Cardiac septum (tissue), 1 donor: Measurements from ENCODE around the gene ZRSR2. TPM values are rescaled to one million over a fixed set of nuclear protein-coding genes. Genes with fewer than 3 reads are reported as not detected.
"Not testable (repeated sequence)": the region's sequence is repeated elsewhere in the genome, so short reads cannot be mapped to it uniquely, and the experiment has no call there.

Source experiments
- DNase-seq: peaks from one replicate; pipeline ENCODE4 v3.0.0-alpha.2; 2020; ENCODE audit warnings: low spot score
- intact Hi-C: fragments of 100-400 bp; cut with DNase I; formaldehyde crosslinking; loops from one replicate; pipeline ENCODE4 v1.14.0; 2022
- total RNA-seq: library from RNA; stranded (reverse); fragmentation: NEBNext Ultra II Directional; extraction: Animal tissue kit (Norgen Biotek cat#: 25700); gene quantifications from one replicate; pipeline ENCODE4 v1.2.1, GENCODE V29; 2021
- donor health status: DM: no; HTN: no; CAD: no.

ZRSR2 gene
- total RNA-seq, 1 donor from 2014 or later = 10.7 TPM

DNA sequence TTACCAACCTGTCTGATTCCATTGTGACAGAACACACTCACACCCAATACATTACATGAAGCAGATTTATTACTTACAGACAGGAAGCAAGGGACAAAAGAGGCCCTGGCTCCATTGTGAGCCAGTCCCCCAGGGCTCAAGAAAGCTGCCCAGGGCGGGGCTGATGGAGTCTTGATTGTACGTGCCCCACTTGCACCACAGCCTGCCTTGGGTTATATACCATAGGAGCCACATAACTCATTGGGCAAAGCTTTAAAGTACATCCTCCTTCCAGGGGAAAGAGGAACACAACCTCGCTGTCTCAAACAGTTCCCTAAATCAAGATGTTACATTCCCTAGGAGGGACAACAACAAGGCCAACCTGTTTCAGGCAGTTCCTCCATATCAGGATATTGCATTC is 3.4 kb upstream of the ZRSR2 start:
- no peak for DNase-seq
- intact Hi-C loops = no loop called here

DNA sequence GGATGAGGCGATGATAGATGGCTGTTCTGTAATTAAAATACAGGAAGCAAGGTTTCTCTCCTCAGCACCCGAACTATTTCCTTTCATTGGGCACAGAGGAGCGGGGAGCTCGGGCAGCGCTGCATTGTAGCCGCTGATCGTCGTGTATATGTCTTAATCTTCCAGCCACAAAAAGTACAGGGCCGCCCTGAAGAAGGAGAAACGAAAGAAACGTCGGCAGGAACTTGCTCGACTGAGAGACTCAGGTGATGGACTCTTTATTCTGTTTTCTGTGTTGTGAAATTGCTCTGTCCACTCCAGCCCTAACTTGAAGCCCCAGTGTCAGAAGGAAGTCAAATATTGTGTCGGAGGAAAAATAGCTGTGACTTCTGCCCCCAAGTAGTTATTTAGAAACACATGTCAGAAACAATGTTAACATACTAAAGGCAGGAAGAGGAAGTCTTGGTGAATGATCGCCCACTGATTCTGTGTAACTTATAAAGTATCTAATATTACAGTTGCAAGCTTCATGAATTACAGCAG is 546 bp downstream of the ZRSR2 start:
- DNase-seq = no peak
- intact Hi-C loops = loop anchor here (5.0 to 10.0 kb wide), 2 partner anchors 66 to 116 kb away; no protein-coding TSS in a partner anchor

DNA sequence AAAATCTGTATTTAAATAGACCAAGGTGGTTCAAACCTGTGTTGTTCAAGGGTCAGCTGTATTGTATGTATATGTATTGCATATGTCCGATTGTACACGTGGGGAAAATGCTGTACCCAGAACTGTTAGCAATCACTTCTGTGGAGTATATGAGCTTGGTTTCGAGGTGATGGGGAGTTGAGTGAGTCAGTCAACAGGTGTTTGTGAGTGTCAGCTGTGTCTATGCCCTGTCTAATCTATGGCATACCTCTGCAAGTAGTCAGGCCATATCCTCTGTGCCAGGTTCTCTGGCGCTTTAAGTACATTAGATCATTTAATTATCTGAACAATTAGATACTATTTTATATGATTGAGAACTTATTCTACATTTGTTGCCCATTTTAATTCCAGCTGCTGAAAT is 7.4 kb downstream of the ZRSR2 start:
- no peak for DNase-seq
- intact Hi-C loops = loop anchor here (10.0 kb wide), 1 partner anchor 123 kb away; no protein-coding TSS in a partner anchor

DNA sequence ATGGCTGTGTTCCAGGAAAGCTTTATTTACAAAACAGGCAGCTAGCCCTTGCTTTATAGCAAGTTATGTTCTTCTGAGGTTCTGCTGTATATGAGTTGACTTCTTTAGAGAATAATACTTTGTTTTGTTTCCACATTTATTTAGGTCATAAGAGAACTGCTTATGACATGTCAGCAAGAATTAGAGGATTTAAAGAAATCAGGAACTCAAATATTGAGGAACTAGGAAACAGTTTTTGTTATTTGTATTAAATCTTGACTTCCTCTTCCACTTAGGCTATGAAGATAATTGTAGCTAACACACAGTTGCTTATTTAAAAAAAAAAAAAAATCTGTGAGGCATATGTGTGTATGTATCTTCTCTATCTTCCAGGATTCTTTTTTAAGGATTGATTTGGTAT is 14.3 kb downstream of the ZRSR2 start:
- intact Hi-C loops = no loop called here
- no peak for DNase-seq

DNA sequence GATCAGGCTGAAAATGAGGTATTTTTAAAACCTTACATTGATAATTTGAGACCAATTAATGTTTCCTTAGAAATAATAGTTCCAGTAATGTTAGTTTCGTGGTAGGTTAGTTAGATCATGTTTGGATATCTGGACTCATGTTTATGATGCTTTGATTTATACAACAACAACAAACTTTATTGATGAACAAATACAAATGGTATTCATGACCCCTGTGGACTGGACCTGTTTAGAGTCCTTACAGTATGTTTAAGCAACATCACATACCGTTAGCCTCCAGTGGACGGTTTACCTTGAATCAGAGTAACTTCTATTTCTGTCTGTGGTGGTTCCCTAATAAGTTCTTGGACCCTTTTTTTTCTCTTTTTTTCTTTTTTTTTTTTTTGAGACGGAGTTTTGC is 18.0 kb downstream of the ZRSR2 start:
- intact Hi-C loops = no loop called here
- no peak for DNase-seq

DNA sequence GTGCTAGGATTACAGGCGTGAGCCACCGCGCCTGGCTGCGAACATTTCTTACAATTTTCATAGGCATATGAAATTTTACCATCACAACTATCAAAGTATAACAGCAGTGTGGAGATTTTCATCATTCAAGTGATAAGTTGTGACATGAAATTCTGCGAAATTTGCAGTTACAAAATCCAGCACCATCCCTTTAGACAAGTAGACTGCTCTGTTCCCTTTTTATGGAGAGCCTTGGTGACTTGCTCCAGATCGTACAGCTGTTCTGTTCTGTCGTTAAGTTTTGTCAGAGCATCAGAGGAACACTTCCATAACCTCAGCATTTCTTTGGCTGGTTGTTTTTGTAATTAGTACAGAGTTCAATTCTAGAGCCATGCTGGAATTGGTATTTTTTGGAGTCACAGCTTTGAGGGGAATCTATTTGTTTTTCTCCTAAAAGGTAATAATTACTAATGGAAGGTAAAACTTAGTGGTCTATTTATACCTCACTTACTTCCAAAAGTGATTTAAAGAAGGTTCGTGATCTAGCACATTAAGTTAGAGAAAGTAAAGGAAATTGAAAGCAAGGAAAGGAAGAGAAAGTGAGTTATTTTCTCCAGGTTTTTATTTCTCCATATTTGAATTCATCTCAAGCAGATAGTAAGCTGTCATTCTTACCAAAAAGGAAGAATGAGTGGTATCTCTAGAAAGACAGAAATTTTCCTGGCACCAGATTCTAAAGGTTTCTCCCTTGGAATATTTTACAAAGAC is 22.1 kb downstream of the ZRSR2 start:
- intact Hi-C loops = no loop called here
- no peak for DNase-seq

DNA sequence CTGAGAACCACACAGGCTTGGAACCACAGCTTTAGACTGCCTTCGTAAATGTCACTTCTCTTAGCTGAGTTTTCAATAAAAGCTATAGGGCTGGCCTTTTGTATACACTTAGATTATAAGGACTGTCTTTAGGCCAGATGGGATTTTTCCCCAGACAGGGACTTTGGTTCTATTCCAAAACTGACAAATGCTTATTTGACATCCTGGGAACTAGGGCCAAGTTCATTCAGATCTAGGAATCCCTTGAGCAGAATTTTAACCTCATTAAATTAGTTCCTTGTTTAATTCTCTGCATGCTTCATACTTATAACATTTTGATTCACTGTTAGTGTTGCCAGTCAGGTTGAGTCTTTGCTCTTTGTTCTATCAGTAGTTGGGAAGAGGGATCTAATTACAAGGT is 23.1 kb downstream of the ZRSR2 start:
- intact Hi-C loops = no loop called here
- no peak for DNase-seq

DNA sequence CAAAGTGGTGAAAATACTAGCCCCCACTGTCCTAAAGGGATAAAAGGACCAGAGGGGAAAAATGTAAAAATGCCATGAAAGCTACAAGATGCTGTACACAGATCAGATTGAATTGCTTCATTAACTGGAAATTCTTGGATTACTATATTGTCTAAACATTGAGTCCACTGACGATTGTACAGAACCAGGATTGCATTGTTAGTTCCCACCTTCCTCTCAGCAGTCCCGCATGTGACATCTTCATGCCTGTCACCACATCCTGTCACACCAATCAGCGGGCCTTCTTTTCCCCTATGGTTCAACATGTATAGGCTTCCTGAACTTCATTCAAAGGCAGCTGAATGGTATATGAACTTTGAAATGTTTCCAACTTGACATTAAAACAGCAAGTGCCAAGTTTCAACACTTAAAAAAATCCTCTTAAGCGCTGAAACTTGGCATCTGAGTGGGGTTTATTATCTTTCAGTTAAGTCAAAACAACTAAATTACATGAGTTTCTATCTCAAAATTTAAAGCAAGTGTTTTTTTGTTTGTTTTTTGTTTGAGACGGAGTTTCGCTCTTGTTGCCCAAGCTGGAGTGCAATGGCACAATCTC is 24.6 kb downstream of the ZRSR2 start:
- intact Hi-C loops = no loop called here
- DNase-seq = no peak

DNA sequence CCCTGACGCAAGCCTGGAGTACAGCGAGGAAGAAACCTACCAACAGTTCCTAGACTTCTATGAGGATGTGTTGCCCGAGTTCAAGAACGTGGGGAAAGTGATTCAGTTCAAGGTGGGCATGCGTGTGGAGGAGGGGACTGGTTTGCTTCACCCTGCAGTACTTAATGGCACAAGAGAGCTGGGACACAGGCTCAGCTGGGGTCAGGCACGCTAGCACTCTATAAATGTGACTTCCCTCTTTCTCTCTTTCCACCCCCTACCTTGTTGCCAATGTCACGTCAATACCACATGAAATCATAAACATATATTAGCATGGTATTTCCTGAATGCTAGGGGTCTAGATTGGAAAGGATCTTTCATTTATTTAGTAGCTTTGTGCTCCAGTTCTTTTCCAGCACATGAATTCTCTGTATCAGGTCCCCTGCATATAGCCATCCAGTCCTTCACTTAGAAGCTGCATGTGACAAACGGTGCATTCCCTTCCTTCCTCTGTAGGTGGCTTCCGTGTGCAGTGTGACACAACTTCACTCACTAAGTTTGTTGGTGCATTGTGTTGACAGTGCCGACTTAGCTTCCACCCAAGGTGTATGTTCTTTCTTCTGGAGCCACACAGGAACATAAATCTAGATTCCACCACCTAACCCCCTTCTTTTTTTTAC is 25.6 kb downstream of the ZRSR2 start:
- intact Hi-C loops = no loop called here

DNA sequence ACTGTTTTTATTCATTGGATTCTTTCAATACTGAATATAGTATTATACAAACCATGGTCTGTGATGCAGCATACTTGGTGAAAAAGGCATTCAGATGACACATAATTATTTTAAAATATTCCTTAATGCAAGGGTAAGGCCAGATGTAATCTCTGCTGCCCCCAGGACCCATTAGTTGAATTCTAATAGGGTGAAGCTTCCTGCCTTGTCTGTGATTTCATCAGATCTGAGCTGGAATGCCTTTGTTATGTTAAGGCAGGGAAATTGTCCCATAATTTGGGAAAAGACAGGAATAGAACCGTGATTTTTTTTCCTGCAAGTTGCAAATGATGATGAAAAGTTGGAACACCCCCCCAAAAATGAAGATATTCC is 26.1 kb downstream of the ZRSR2 start:
- intact Hi-C loops = no loop called here

More for the DNA sequence above, 25.6 kb downstream of the ZRSR2 start:
- no peak for DNase-seq

DNA sequence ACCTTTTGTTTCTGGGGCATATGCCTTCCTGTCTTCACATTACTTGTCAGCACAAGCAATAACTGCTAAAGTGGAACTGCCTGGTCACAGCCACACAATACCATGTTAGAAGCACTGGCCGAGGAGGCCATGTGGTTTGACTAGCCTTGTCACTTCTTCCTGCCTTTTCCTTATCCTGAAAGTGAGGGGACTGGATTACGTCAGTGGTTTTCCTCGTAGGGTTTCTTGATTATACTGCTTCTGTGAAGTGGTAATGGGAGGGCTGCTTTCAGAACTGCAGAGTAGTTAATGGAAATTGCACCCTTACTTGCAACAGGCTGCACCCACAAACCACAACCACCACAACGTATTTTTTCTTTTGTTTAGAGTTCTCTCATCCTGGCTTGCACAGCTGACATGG is 26.6 kb downstream of the ZRSR2 start:
- intact Hi-C loops = no loop called here
- DNase-seq = no peak

More for the DNA sequence above, 26.1 kb downstream of the ZRSR2 start:
- no peak for DNase-seq

DNA sequence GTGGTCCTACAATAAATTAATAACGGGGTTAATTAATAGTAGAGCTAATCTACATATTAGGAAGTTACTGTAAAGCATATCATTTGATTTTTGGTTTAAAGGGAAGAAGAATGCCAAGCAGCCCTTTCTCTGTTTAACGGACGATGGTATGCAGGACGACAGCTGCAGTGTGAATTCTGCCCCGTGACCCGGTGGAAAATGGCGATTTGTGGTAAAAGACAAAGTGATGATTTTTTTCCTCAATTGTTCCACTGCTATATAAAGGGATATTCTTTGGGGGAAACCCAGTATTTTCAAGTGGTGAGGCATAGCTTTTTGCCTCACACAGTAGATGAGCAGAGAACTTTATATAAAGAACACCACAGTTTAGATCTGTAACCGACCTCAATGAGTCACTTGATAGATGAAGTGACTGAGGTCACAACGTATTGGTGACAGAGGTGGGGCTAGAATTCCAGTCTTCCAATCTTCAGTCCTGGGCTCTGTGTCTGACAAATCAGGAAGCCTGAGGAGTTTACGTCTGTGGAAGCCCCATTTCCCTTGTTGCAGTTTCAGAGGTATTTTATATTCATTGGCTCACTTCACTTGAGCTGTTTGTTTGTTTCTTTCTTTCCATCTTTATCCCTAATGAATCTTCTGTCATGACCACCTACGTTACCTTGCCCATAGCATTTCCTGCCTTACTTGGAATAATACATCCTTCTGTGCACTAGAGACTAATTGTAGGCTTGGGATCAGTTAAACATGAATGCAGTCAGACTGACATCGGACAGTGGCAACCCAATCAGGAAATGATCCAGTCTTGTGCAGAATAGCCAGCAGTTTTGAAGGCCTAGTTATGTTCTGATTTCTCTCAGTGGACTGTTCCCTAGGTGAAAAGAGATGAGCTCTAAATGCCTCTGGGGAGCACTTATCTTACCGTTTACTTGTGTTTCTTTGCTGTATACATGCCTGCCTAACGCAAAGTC is 30.1 kb downstream of the ZRSR2 start:
- intact Hi-C loops = no loop called here
- DNase-seq = no peak

DNA sequence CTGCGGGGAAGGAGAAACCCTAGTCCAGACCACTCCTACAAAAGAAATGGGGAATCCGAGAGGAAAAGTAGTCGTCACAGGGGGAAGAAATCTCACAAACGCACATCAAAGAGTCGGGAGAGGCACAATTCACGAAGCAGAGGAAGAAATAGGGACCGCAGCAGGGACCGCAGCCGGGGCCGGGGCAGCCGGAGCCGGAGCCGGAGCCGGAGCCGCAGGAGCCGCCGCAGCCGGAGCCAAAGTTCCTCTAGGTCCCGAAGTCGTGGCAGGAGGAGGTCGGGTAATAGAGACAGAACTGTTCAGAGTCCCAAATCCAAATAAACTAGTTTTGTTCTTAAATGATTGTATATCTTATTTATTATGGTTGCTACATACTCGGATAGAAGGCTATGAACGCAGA is 32.6 kb downstream of the ZRSR2 start:
- intact Hi-C loops = no loop called here
- DNase-seq = no peak

DNA sequence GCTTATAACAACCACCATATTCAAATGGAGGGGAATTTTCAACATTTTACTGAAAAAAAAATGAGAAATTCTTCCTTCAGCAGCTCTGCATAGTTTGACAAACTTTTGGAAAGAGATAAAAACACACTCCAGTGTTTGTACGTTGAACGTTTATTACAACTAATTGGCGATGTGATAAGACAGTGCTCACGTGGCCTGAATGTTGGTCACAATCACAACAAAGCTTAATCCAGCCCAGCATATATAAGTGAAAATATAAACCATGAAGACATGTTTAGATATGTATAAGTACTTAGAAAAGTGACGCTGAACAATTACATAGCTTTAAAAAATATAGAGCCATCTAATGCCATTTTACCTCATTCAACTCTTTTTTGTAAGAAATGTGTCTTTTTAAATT is 35.7 kb downstream of the ZRSR2 start:
- intact Hi-C loops = no loop called here

DNA sequence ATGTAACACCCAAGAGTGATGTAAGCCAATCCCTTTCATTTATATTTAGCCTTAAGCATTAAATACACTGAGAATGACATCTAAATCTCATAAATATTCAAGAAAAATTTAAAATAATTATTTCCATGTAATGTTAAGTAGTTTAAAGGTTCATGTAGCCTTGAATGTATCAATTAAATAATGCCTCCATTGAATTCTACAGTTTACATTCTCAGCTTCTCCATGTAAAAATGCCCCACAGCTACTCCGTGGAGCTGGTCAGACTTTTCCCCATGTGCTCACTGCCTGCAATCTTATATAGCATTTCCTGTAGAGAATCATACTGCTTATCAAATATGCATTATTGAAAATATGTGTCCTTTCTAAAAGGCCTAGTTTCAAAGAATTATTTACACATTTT is 38.9 kb downstream of the ZRSR2 start:
- no peak for DNase-seq
- intact Hi-C loops = no loop called here

More for the DNA sequence above, 35.7 kb downstream of the ZRSR2 start:
- no peak for DNase-seq

DNA sequence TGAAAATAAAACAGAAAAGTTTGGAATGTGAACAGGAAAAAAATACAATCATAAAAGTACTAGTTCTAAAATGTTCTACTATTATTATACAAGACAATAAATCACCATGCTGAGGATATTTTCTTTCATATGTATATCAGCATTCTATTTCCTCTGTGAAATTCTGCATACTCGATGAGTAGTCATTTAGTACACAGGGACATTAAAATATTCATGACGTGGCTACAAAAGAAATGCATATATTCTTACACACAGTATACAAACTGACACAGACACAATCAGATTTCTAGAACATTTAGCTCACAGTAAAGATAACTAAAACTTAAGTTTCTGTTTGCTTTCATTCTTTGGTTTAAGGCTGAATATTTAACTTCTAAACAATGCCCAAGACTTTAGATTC is 41.1 kb downstream of the ZRSR2 start:
- intact Hi-C loops, DNase-seq: not testable (repeated sequence)

DNA sequence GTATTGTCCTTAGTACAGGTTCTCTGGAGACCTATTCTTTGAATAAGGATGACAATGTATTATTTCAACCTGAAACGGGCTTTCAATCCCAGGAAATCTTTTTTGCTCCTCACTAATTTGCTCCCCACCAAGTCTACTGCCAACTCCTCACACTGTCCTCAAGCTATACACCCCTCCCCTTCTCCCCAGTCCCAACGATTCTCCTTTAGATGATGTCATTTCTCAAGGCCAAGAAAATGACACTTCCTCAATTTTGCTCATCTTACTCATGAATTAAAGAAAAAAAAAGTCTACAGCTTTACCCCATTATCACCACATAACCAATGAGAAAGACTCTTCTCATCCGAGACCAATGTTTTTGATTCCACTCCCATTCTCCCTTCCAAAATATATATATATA is 43.8 kb downstream of the ZRSR2 start:
- no peak for DNase-seq
- intact Hi-C loops = no loop called here

DNA sequence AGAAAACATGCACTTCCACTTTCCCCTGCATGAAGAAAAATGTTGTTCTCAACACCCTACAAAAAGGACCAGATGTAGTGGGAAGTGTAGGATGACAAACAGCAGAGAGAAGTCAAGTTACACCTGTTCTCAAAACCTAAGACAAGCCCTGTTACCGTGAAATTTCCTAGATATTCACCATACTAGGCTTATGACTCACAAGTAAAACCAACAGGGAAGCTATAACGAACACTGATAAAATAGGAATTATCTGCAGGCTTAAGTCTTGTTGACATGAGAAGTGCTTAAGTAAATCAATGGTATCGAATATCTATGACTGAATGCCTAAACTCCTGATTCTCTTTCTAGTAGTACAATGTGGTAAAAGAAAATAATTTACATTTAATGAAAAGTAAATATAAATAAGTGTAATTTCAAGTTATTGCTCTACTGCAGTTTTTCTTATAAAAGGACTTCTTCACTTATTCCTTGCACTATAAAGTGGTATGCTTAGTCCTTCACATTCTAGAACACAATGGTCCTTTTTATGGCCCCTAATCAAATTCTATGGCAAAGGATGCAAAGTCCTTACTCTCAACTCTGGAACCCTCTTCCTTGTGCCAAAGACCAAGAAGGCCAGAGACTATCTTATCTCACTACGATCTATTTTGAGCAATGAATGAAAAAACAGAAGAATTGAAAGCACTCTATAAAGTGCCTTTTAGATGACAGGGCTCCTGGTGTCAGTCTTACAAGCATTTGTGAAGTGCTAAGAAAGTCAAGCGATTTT is 44.7 kb downstream of the ZRSR2 start:
- intact Hi-C loops = no loop called here
- no peak for DNase-seq

DNA sequence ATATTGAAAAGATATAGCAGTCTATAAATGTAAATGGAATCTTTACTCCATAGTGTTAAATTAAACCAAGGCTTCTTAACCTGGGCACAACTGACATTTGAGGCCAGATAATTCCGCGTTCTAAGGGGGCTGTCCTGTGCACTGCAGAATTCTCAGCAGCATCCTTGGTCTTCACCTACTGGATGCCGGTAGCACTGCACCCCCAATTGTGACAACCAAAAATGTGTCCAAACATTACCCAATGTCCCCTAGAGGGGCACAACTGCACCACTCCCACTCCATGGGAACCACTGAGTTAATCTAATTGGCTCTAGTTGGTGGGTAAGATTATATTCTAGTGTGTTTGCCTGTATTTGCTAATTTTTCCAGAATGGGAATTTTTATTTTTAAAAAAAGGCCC is 47.7 kb downstream of the ZRSR2 start:
- intact Hi-C loops = no loop called here
- no peak for DNase-seq
